Nephron progenitor cell (in vitro differentiated cells): ENCODE results near the gene HERC3.

Source experiments
- DNase-seq: peaks from one replicate; pipeline ENCODE4 v3.0.0; 2021
- H3K27ac Mint-ChIP-seq: 2 replicates; pipeline ENCODE4 v1.8.0; 2021; ENCODE audit warnings: mild to moderate bottlenecking, moderate library complexity, mixed read lengths
- H3K27me3 Mint-ChIP-seq: 2 replicates; pipeline ENCODE4 v1.8.0; 2021; ENCODE audit warnings: mild to moderate bottlenecking, low read depth, mixed read lengths; ENCODE audit not compliant: poor library complexity
- H3K36me3 Mint-ChIP-seq: 2 replicates; pipeline ENCODE4 v1.8.0; 2021; ENCODE audit warnings: low read depth, mixed read lengths
- H3K4me1 Mint-ChIP-seq: 2 replicates; pipeline ENCODE4 v1.8.0; 2021; ENCODE audit warnings: mixed read lengths
- H3K4me3 Mint-ChIP-seq: 2 replicates; pipeline ENCODE4 v1.8.0; 2021; ENCODE audit warnings: mild to moderate bottlenecking, moderate library complexity, mixed read lengths
- H3K9me3 Mint-ChIP-seq: 2 replicates; pipeline ENCODE4 v1.8.0; 2021; ENCODE audit warnings: mild to moderate bottlenecking, moderate library complexity, mixed read lengths
- CTCF ChIP-seq: fragments of 200-600 bp; sonication (generic); IDR thresholded peaks from 2 replicates; pipeline ENCODE4 v1.5.0; 2021; ENCODE audit warnings: antibody characterized with exemption

HERC3 gene

GRCh38 chr4:88619971-88620370, 27.7 kb downstream of the HERC3 start:
- no peaks in the 10 kb centered on the region for H3K4me1 Mint-ChIP-seq
- H3K27ac Mint-ChIP-seq = no peak overlapping the region
- TF ChIP-seq CTCF = no peak
- peaks cover 13% of the 10 kb centered on the region for H3K36me3 Mint-ChIP-seq
- H3K27me3 Mint-ChIP-seq = peaks cover 5% of the 10 kb centered on the region
- no peak overlapping the region for H3K4me3 Mint-ChIP-seq
- H3K9me3 Mint-ChIP-seq = peaks cover 17% of the 10 kb centered on the region
- no peak for DNase-seq

DNA sequence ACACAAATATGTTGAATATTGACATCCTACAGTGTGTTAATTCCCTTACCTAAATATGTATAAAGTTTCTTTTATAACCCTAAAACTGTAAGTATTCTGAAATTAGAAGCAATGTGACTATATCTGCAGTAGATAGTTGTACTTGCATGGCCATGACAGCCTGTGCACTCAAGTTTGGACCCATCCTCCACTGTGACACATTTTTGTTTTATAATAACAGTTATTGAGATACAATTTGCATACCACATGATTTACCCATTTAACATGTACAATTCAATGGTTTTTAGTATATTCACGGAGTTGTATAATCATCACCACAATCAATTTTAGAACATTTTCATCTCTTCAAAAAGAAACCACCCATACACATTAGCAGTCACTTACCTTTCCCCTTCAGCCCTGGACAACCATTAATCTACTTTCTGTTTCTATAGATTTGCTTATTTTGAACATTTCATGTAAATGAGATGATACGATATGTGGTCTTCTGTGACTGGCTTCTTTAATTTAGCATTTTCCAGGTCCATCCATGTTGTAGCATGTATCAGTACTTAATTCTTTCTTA, 29.6 kb downstream of the HERC3 start:
- peaks cover 13% of the 10 kb centered on the region for H3K36me3 Mint-ChIP-seq

GRCh38 chr4:88623097-88623496, 30.8 kb downstream of the HERC3 start:
- Mint-ChIP-seq H3K27me3 (peaks cover 5% of the 10 kb centered on the region), H3K4me1 (no peaks in the 10 kb centered on the region), H3K9me3 (peaks cover 19% of the 10 kb centered on the region), H3K4me3 (no peak overlapping the region), H3K27ac (no peak overlapping the region), H3K36me3 (peaks cover 13% of the 10 kb centered on the region)
- no peak for DNase-seq
- no peak for TF ChIP-seq CTCF

More for the DNA sequence above, 29.6 kb downstream of the HERC3 start:
- Mint-ChIP-seq H3K4me1 (no peaks in the 10 kb centered on the region), H3K4me3 (no peak overlapping the region), H3K27me3 (peaks cover 5% of the 10 kb centered on the region), H3K27ac (no peak overlapping the region), H3K9me3 (peaks cover 19% of the 10 kb centered on the region)
- TF ChIP-seq CTCF = no peak
- DNase-seq = no peak

DNA sequence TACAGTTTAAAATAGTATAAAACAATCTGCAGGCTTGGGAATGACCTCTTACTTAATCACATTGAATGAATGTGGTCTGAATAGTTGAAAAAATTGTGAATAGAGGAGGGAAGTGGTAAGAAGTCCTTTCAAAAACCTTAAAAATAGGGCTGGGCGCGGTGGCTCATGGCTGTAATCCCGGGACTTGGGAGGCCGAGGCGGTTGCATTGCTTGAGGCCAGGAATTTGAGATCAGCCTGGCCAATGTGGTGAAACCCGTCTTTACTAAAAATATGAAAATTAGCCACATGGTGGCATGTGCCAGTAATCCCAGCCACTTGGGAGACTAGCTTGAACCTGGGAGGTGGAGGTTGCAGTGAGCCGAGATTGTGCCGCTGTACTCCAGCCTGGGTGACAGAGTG, 36.5 kb downstream of the HERC3 start:
- Mint-ChIP-seq H3K4me3 (no peak overlapping the region), H3K9me3 (peaks cover 28% of the 10 kb centered on the region), H3K27me3 (no peaks in the 10 kb centered on the region), H3K36me3 (peaks cover 13% of the 10 kb centered on the region), H3K27ac (no peak overlapping the region), H3K4me1 (no peaks in the 10 kb centered on the region)
- TF ChIP-seq CTCF = no peak
- no peak for DNase-seq

GRCh38 chr4:88629826-88630225, 37.5 kb downstream of the HERC3 start:
- H3K4me3 Mint-ChIP-seq = no peak overlapping the region
- no peaks in the 10 kb centered on the region for H3K4me1 Mint-ChIP-seq
- no peak for TF ChIP-seq CTCF
- H3K36me3 Mint-ChIP-seq = peaks cover 5% of the 10 kb centered on the region
- no peak for DNase-seq
- H3K9me3 Mint-ChIP-seq = peaks cover 19% of the 10 kb centered on the region
- H3K27me3 Mint-ChIP-seq = no peaks in the 10 kb centered on the region
- no peak overlapping the region for H3K27ac Mint-ChIP-seq

DNA sequence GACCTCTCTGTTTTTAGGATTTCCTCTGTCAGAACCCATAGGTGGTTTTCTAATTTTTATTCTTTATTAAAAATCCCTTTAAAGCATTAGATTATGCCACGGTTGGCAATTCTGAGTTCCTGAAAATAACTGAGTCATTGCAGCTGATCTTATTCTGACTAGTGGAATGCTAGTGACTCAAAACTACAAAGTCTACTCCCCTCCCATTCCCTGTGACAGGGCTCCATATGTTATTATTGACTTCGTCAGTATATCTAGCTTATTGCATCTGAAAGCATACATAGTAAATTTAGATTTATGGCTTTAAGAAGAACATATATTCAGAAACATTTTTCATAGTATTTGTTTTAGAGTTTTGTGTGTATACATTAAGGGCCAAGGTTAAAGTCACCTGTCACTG, 38.5 kb downstream of the HERC3 start:
- no peak for DNase-seq
- Mint-ChIP-seq H3K36me3 (peaks cover 5% of the 10 kb centered on the region), H3K4me3 (no peak overlapping the region), H3K9me3 (peaks cover 22% of the 10 kb centered on the region), H3K27ac (no peak overlapping the region), H3K27me3 (no peaks in the 10 kb centered on the region), H3K4me1 (no peaks in the 10 kb centered on the region)
- no peak for TF ChIP-seq CTCF
